GM23338 (cell line): ENCODE measurements around the gene GOLGB1. TPM values are rescaled to one million over a fixed set of nuclear protein-coding genes. Genes with fewer than 3 reads are reported as not detected.
A peak's percentile ranks its signal among the peaks of the same experiment; 100 is the strongest.

Experiments
- ATAC-seq: fragments of 200-7000 bp; cut with Tn5 transposase; 3 replicates; pipeline ENCODE4 v1.9.1; 2020
- DNase-seq: peaks from one replicate; pipeline ENCODE4 v3.0.0-alpha.2; 2015; ENCODE audit warnings: low spot score
- H2AFZ ChIP-seq: fragments of 200-600 bp; sonication (generic); 2 replicates; pipeline ENCODE4 v1.8.0; 2016; ENCODE audit warnings: antibody characterized with exemption, mild to moderate bottlenecking, moderate library complexity
- H3F3A ChIP-seq: fragments of 200-600 bp; sonication (generic); replicated peaks from 2 replicates; pipeline ENCODE4 v1.8.0; 2017; ENCODE audit warnings: antibody characterized with exemption, mixed run types, low read depth
- H3K27ac ChIP-seq: fragments of 200-600 bp; sonication (generic); 2 replicates; pipeline ENCODE4 v1.6.1; 2016; ENCODE audit warnings: low read depth
- H3K27me3 ChIP-seq: fragments of 200-600 bp; sonication (generic); 2 replicates; pipeline ENCODE4 v1.8.0; 2016; ENCODE audit warnings: mild to moderate bottlenecking, mixed run types, moderate library complexity; ENCODE audit not compliant: insufficient read depth
- H3K36me3 ChIP-seq: fragments of 200-600 bp; sonication (generic); 2 replicates; pipeline ENCODE4 v1.8.0; 2016; ENCODE audit warnings: mild to moderate bottlenecking; ENCODE audit not compliant: insufficient read depth
- H3K4me1 ChIP-seq: fragments of 200-600 bp; sonication (generic); 2 replicates; pipeline ENCODE4 v1.8.0; 2016; ENCODE audit warnings: mild to moderate bottlenecking, moderate library complexity; ENCODE audit not compliant: insufficient read depth
- H3K4me2 ChIP-seq: fragments of 200-600 bp; sonication (generic); 2 replicates; pipeline ENCODE4 v1.7.1; 2017; ENCODE audit warnings: mixed run types
- H3K4me3 ChIP-seq: fragments of 200-600 bp; sonication (generic); 2 replicates; pipeline ENCODE4 v1.6.1; 2016; ENCODE audit warnings: mixed run types
- H3K79me2 ChIP-seq: fragments of 200-600 bp; sonication (generic); replicated peaks from 2 replicates; pipeline ENCODE4 v1.8.0; 2017; ENCODE audit warnings: mild to moderate bottlenecking; ENCODE audit not compliant: insufficient read depth
- H3K9me2 ChIP-seq: fragments of 200-600 bp; sonication (generic); 2 replicates; pipeline ENCODE4 v1.8.0; 2017; ENCODE audit not compliant: insufficient read depth
- H4K20me1 ChIP-seq: fragments of 200-600 bp; sonication (generic); replicated peaks from 2 replicates; pipeline ENCODE4 v1.8.0; 2017; ENCODE audit warnings: mild to moderate bottlenecking; ENCODE audit not compliant: insufficient read depth
- H3K27ac Mint-ChIP-seq: 2 replicates; pipeline ENCODE4 v1.8.0; 2020; ENCODE audit warnings: inconsistent platforms, mild to moderate bottlenecking, moderate library complexity, mixed read lengths
- H3K27me3 Mint-ChIP-seq: 3 replicates; pipeline ENCODE4 v1.8.0; 2022; ENCODE audit warnings: low read depth, mild to moderate bottlenecking, moderate library complexity, mixed read lengths, inconsistent platforms; ENCODE audit not compliant: insufficient read depth, poor library complexity
- H3K36me3 Mint-ChIP-seq: 3 replicates; pipeline ENCODE4 v1.8.0; 2021; ENCODE audit warnings: low read depth, mild to moderate bottlenecking, inconsistent platforms, moderate library complexity, mixed read lengths
- H3K4me1 Mint-ChIP-seq: 3 replicates; pipeline ENCODE4 v1.8.0; 2020; ENCODE audit warnings: mild to moderate bottlenecking, inconsistent platforms, mixed read lengths
- H3K4me3 Mint-ChIP-seq: 3 replicates; pipeline ENCODE4 v1.8.0; 2021; ENCODE audit warnings: moderate library complexity, mild to moderate bottlenecking, inconsistent platforms, mixed read lengths
- H3K9me3 Mint-ChIP-seq: 3 replicates; pipeline ENCODE4 v1.8.0; 2020; ENCODE audit warnings: moderate library complexity, mild to moderate bottlenecking, inconsistent platforms, mixed read lengths
- CREB1 ChIP-seq: fragments of 250-450 bp; sonication (Bioruptor Pico); IDR thresholded peaks from 2 replicates; pipeline ENCODE4 v1.5.0; 2020; ENCODE audit warnings: low read depth, mild to moderate bottlenecking, moderate library complexity
- EZH2 ChIP-seq: fragments of 200-600 bp; sonication (generic); IDR thresholded peaks from one replicate; pipeline ENCODE4 v1.8.0; 2017; ENCODE audit warnings: antibody characterized with exemption, mild to moderate bottlenecking, low read depth; ENCODE audit not compliant: unreplicated experiment
- EZH2phosphoT487 ChIP-seq: fragments of 200-600 bp; sonication (generic); IDR thresholded peaks from one replicate; pipeline ENCODE4 v1.8.1; 2018; ENCODE audit warnings: antibody characterized with exemption; ENCODE audit not compliant: unreplicated experiment
- JUNB ChIP-seq: IDR thresholded peaks from one replicate; pipeline ENCODE4 v1.6.1; 2016; ENCODE audit warnings: antibody characterized with exemption; ENCODE audit not compliant: unreplicated experiment
- NANOG ChIP-seq: IDR thresholded peaks from 2 replicates; pipeline ENCODE4 v1.6.1; 2016; ENCODE audit warnings: antibody characterized with exemption, borderline replicate concordance
- POLR2AphosphoS5 ChIP-seq: IDR thresholded peaks from 2 replicates; pipeline ENCODE4 v1.6.1; 2016; ENCODE audit warnings: antibody characterized with exemption, low read depth
- STAT1 ChIP-seq: IDR thresholded peaks from one replicate; pipeline ENCODE4 v1.6.1; 2016; ENCODE audit warnings: antibody characterized with exemption; ENCODE audit not compliant: unreplicated experiment
- ZNF114 ChIP-seq: fragments of 250-450 bp; sonication (Bioruptor Pico); IDR thresholded peaks from 2 replicates; pipeline ENCODE4 v1.5.0; 2020; ENCODE audit warnings: mild to moderate bottlenecking, moderate library complexity
- ZNF331 ChIP-seq: fragments of 250-450 bp; sonication (Bioruptor Pico); IDR thresholded peaks from 2 replicates; pipeline ENCODE4 v1.5.0; 2020; ENCODE audit warnings: low read depth, mild to moderate bottlenecking, moderate library complexity
- polyA plus RNA-seq: library from polyadenylated mRNA; unstranded; fragments of >200 nt; fragmentation: Nextera tagmentation; extraction: Ambion mirVana; gene quantifications from 2 replicates; pipeline ENCODE4 v1.2.1, GENCODE V29; 2016
- total RNA-seq: library from RNA; depleted of rRNA; stranded (reverse); fragments of >200 nt; shearing (Covaris generic); gene quantifications from 2 replicates; pipeline ENCODE4 v1.2.3, GENCODE V29; 2014
- TF ChIP-seq, protein P1 (sequence below): fragments of 250-450 bp; sonication (Bioruptor Pico); IDR thresholded peaks from 2 replicates; pipeline ENCODE4 v1.5.0; 2020; ENCODE audit warnings: mild to moderate bottlenecking, moderate library complexity
- TF ChIP-seq, protein P2 (sequence below): IDR thresholded peaks from one replicate; pipeline ENCODE4 v1.6.1; 2018; ENCODE audit warnings: antibody characterized with exemption; ENCODE audit not compliant: unreplicated experiment
- TF ChIP-seq, protein P3 (sequence below): IDR thresholded peaks from 2 replicates; pipeline ENCODE4 v1.6.1; 2016; ENCODE audit warnings: antibody characterized with exemption
- TF ChIP-seq, protein P4 (sequence below), 2 experiments: fragments of 200-600 bp in 1 of 2; sonication (generic) in 1 of 2; conservative IDR thresholded peaks; 2 replicates each; pipeline versions ENCODE4 v1.5.1 to v1.6.1; 2016 to 2017; ENCODE audit warnings: antibody characterized with exemption in 2 of 2, low read depth in 2 of 2, mild to moderate bottlenecking in 2 of 2, moderate library complexity in 1 of 2

The GOLGB1 gene
- total and polyA plus RNA-seq, 2 experiments from 2014 or later: 34.5 to 56.8 TPM

DNA sequence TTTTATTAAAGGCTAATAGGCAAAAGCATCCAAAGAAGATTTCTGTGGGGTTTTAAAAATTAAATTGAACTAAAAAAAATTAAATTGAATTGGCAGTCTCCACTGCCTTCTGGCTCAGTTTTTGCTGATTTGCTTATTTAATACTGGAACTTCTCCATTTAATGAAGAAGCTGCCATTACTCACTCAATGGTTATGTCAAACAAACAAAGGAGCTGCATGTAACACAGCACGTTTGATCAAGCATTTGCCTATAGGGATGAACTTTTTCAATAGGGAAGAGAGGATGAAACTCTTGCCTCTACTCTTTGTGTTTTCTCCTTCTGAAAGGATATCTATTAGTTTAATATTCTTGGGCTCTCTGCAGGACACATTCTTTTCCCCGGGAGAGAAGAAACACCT, 84.1 kb downstream of the GOLGB1 start:
- H3K4me2 ChIP-seq: no peak overlapping the region
- Mint-ChIP-seq H3K9me3 (no peaks in the 10 kb centered on the region), H3K4me1 (peaks cover 17% of the 10 kb centered on the region), H3K36me3 (peaks cover 39% of the 10 kb centered on the region), H3K4me3 (no peak overlapping the region), H3K27ac (peak overlapping the region; percentile 8; the same call in 1 of the 2 replicates), H3K27me3 (peaks cover 5% of the 10 kb centered on the region)
- no peaks in the 10 kb centered on the region for H3K79me2 ChIP-seq
- H3K27ac ChIP-seq: no peak overlapping the region
- H2AFZ ChIP-seq: no peak overlapping the region
- no peaks in the 10 kb centered on the region for H3F3A ChIP-seq
- H3K9me2 ChIP-seq: no peaks in the 10 kb centered on the region
- ATAC-seq: no peak
- peaks cover 10% of the 10 kb centered on the region; the same call in 1 of the 2 replicates for H3K4me1 ChIP-seq
- TF ChIP-seq EZH2phosphoT487 (no peak), CREB1 (CRISPR knock-in tag) (no peak), POLR2AphosphoS5 (no peak), NANOG (no peak), JUNB (no peak), STAT1 (no peak), ZNF331 (no peak), ZNF114 (CRISPR knock-in tag) (no peak), EZH2 (no peak)
- TF ChIP-seq, protein P1, sequence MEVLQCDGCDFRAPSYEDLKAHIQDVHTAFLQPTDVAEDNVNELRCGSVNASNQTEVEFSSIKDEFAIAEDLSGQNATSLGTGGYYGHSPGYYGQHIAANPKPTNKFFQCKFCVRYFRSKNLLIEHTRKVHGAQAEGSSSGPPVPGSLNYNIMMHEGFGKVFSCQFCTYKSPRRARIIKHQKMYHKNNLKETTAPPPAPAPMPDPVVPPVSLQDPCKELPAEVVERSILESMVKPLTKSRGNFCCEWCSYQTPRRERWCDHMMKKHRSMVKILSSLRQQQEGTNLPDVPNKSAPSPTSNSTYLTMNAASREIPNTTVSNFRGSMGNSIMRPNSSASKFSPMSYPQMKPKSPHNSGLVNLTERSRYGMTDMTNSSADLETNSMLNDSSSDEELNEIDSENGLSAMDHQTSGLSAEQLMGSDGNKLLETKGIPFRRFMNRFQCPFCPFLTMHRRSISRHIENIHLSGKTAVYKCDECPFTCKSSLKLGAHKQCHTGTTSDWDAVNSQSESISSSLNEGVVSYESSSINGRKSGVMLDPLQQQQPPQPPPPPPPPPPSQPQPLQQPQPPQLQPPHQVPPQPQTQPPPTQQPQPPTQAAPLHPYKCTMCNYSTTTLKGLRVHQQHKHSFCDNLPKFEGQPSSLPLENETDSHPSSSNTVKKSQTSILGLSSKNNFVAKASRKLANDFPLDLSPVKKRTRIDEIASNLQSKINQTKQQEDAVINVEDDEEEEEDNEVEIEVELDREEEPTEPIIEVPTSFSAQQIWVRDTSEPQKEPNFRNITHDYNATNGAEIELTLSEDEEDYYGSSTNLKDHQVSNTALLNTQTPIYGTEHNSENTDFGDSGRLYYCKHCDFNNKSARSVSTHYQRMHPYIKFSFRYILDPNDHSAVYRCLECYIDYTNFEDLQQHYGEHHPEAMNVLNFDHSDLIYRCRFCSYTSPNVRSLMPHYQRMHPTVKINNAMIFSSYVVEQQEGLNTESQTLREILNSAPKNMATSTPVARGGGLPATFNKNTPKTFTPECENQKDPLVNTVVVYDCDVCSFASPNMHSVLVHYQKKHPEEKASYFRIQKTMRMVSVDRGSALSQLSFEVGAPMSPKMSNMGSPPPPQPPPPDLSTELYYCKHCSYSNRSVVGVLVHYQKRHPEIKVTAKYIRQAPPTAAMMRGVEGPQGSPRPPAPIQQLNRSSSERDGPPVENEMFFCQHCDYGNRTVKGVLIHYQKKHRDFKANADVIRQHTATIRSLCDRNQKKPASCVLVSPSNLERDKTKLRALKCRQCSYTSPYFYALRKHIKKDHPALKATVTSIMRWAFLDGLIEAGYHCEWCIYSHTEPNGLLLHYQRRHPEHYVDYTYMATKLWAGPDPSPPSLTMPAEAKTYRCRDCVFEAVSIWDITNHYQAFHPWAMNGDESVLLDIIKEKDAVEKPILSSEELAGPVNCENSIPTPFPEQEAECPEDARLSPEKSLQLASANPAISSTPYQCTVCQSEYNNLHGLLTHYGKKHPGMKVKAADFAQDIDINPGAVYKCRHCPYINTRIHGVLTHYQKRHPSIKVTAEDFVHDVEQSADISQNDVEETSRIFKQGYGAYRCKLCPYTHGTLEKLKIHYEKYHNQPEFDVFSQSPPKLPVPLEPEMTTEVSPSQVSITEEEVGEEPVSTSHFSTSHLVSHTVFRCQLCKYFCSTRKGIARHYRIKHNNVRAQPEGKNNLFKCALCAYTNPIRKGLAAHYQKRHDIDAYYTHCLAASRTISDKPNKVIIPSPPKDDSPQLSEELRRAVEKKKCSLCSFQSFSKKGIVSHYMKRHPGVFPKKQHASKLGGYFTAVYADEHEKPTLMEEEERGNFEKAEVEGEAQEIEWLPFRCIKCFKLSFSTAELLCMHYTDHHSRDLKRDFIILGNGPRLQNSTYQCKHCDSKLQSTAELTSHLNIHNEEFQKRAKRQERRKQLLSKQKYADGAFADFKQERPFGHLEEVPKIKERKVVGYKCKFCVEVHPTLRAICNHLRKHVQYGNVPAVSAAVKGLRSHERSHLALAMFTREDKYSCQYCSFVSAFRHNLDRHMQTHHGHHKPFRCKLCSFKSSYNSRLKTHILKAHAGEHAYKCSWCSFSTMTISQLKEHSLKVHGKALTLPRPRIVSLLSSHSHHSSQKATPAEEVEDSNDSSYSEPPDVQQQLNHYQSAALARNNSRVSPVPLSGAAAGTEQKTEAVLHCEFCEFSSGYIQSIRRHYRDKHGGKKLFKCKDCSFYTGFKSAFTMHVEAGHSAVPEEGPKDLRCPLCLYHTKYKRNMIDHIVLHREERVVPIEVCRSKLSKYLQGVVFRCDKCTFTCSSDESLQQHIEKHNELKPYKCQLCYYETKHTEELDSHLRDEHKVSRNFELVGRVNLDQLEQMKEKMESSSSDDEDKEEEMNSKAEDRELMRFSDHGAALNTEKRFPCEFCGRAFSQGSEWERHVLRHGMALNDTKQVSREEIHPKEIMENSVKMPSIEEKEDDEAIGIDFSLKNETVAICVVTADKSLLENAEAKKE (CRISPR knock-in tag): no peak
- TF ChIP-seq, protein P2, sequence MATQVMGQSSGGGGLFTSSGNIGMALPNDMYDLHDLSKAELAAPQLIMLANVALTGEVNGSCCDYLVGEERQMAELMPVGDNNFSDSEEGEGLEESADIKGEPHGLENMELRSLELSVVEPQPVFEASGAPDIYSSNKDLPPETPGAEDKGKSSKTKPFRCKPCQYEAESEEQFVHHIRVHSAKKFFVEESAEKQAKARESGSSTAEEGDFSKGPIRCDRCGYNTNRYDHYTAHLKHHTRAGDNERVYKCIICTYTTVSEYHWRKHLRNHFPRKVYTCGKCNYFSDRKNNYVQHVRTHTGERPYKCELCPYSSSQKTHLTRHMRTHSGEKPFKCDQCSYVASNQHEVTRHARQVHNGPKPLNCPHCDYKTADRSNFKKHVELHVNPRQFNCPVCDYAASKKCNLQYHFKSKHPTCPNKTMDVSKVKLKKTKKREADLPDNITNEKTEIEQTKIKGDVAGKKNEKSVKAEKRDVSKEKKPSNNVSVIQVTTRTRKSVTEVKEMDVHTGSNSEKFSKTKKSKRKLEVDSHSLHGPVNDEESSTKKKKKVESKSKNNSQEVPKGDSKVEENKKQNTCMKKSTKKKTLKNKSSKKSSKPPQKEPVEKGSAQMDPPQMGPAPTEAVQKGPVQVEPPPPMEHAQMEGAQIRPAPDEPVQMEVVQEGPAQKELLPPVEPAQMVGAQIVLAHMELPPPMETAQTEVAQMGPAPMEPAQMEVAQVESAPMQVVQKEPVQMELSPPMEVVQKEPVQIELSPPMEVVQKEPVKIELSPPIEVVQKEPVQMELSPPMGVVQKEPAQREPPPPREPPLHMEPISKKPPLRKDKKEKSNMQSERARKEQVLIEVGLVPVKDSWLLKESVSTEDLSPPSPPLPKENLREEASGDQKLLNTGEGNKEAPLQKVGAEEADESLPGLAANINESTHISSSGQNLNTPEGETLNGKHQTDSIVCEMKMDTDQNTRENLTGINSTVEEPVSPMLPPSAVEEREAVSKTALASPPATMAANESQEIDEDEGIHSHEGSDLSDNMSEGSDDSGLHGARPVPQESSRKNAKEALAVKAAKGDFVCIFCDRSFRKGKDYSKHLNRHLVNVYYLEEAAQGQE: no peak
- TF ChIP-seq, protein P3, sequence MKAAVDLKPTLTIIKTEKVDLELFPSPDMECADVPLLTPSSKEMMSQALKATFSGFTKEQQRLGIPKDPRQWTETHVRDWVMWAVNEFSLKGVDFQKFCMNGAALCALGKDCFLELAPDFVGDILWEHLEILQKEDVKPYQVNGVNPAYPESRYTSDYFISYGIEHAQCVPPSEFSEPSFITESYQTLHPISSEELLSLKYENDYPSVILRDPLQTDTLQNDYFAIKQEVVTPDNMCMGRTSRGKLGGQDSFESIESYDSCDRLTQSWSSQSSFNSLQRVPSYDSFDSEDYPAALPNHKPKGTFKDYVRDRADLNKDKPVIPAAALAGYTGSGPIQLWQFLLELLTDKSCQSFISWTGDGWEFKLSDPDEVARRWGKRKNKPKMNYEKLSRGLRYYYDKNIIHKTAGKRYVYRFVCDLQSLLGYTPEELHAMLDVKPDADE: no peak
- TF ChIP-seq, protein P4, sequence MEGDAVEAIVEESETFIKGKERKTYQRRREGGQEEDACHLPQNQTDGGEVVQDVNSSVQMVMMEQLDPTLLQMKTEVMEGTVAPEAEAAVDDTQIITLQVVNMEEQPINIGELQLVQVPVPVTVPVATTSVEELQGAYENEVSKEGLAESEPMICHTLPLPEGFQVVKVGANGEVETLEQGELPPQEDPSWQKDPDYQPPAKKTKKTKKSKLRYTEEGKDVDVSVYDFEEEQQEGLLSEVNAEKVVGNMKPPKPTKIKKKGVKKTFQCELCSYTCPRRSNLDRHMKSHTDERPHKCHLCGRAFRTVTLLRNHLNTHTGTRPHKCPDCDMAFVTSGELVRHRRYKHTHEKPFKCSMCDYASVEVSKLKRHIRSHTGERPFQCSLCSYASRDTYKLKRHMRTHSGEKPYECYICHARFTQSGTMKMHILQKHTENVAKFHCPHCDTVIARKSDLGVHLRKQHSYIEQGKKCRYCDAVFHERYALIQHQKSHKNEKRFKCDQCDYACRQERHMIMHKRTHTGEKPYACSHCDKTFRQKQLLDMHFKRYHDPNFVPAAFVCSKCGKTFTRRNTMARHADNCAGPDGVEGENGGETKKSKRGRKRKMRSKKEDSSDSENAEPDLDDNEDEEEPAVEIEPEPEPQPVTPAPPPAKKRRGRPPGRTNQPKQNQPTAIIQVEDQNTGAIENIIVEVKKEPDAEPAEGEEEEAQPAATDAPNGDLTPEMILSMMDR (conservative IDR thresholded peaks at IDR 0.05; ENCODE audit: low read depth in 2 of 2): no peak
- no peaks in the 10 kb centered on the region for H3K27me3 ChIP-seq
- peaks cover 18% of the 10 kb centered on the region for H3K36me3 ChIP-seq
- no peak for DNase-seq
- H3K4me3 ChIP-seq: no peak overlapping the region
- 0 out of 2 replicates have a peak, but pooled peaks cover 3% of the 10 kb centered on the region for H4K20me1 ChIP-seq
